ENCODE results near the gene RPS15. TPM values are rescaled to one million over a fixed set of nuclear protein-coding genes. Genes with fewer than 3 reads are reported as not detected.
"Not testable (repeated sequence)": the region's sequence is repeated elsewhere in the genome, so short reads cannot be mapped to it uniquely, and the experiment has no call there.

The RPS15 gene
- total RNA-seq, 4 donors from 2014 or later = 1,297 to 2,978 (median 2,171) TPM

GRCh38 chr19:1417145-1417544 lies 21.1 kb upstream of the RPS15 start:
- no peak overlapping the region for H3K4me3 ChIP-seq
- peak overlapping the region in 3 of 4 donors; percentile 21 to 84 (median 72) for H3K27ac ChIP-seq (replicated peaks in 1 of 4)
- H3K4me1 ChIP-seq = peaks cover 60 to 69% (median 65%) of the 10 kb centered on the region in 4 donors
- H3K9me3 ChIP-seq = no peaks in the 10 kb centered on the region
- peaks cover 7 to 69% (median 52%) of the 10 kb centered on the region in 4 donors for H3K36me3 ChIP-seq
- no peaks in the 10 kb centered on the region for H3K27me3 ChIP-seq
- no peak for DNase-seq (ENCODE audit: extremely low spot score)
- WGBS = 84% methylated on average over 18 of the region's 21 CpGs
- no peak for TF ChIP-seq POLR2A (IDR thresholded peaks at IDR 0.05; ENCODE audit: low read depth)
- TF ChIP-seq EP300 (IDR thresholded peaks at IDR 0.05) = no peak
- no peak for TF ChIP-seq POLR2AphosphoS5 (IDR thresholded peaks at IDR 0.05)
- intact Hi-C loops (cut with DNase I) = no loop called here

- Histone ChIP-seq H3K4me1 (peaks cover 54 to 61% (median 58%) of the 10 kb centered on the region in 4 donors), H3K4me3 (no peak overlapping the region), H3K27ac (replicated peaks in 1 of 4) (peak overlapping the region in 2 of 4 donors; percentile 72 to 84), H3K36me3 (peaks cover 14 to 71% (median 58%) of the 10 kb centered on the region in 4 donors), H3K27me3 (no peaks in the 10 kb centered on the region), H3K9me3 (no peaks in the 10 kb centered on the region)
- TF ChIP-seq CTCF (IDR thresholded peaks at IDR 0.05) = no peak
- TF ChIP-seq POLR2AphosphoS5 (IDR thresholded peaks at IDR 0.05) = no peak
- DNase-seq (ENCODE audit: extremely low spot score) = no peak
- 82% methylated on average over 24 of the region's 30 CpGs for WGBS
- intact Hi-C loops (cut with DNase I) = no loop called here
Measured at GRCh38 chr19:1417681-1418495, 20.3 kb upstream of the RPS15 start.

- WGBS = 82% methylated on average over 13 of the region's 13 CpGs
Measured at GRCh38 chr19:1418496-1418775, 19.8 kb upstream of the RPS15 start.

GRCh38 chr19:1418951-1419738 lies 19.1 kb upstream of the RPS15 start:
- H3K4me1 ChIP-seq = peaks cover 44 to 49% (median 47%) of the 10 kb centered on the region in 4 donors
- 89% methylated on average over 18 of the region's 21 CpGs for WGBS
- H3K9me3 ChIP-seq = no peaks in the 10 kb centered on the region
- intact Hi-C loops (cut with DNase I) = no loop called here
- H3K36me3 ChIP-seq = peaks cover 24 to 76% (median 64%) of the 10 kb centered on the region in 4 donors
- DNase-seq (ENCODE audit: extremely low spot score) = no peak
- no peak overlapping the region for H3K27ac ChIP-seq (replicated peaks in 1 of 4)
- TF ChIP-seq POLR2A (IDR thresholded peaks at IDR 0.05; ENCODE audit: low read depth) (no peak), POLR2AphosphoS5 (IDR thresholded peaks at IDR 0.05) (no peak), EP300 (IDR thresholded peaks at IDR 0.05) (no peak), CTCF (IDR thresholded peaks at IDR 0.05) (no peak)
- H3K4me3 ChIP-seq = no peak overlapping the region
- no peaks in the 10 kb centered on the region for H3K27me3 ChIP-seq

More at GRCh38 chr19:1418496-1418775, 19.8 kb upstream of the RPS15 start:
- H3K27ac ChIP-seq (replicated peaks in 1 of 4) = peak overlapping the region in 1 of 4 donors; percentile 84
- intact Hi-C loops (cut with DNase I) = no loop called here
- H3K4me3 ChIP-seq = no peak overlapping the region
- H3K9me3 ChIP-seq = no peaks in the 10 kb centered on the region
- DNase-seq (ENCODE audit: extremely low spot score) = no peak
- H3K36me3 ChIP-seq = peaks cover 19 to 71% (median 59%) of the 10 kb centered on the region in 4 donors
- peaks cover 50 to 56% (median 52%) of the 10 kb centered on the region in 4 donors for H3K4me1 ChIP-seq
- no peak for TF ChIP-seq POLR2AphosphoS5 (IDR thresholded peaks at IDR 0.05)
- TF ChIP-seq EP300 (IDR thresholded peaks at IDR 0.05) = no peak
- no peak for TF ChIP-seq CTCF (IDR thresholded peaks at IDR 0.05)
- no peak for TF ChIP-seq POLR2A (IDR thresholded peaks at IDR 0.05; ENCODE audit: low read depth)
- no peaks in the 10 kb centered on the region for H3K27me3 ChIP-seq

- Histone ChIP-seq H3K36me3 (peaks cover 26 to 86% (median 73%) of the 10 kb centered on the region in 4 donors), H3K4me1 (peaks cover 39 to 42% (median 41%) of the 10 kb centered on the region in 4 donors)
- DNase-seq (ENCODE audit: extremely low spot score); intact Hi-C loops (cut with DNase I); H3K4me3 ChIP-seq; H3K27me3 ChIP-seq; H3K27ac ChIP-seq (replicated peaks in 1 of 4); H3K9me3 ChIP-seq: not testable (repeated sequence)
- 97% methylated on average over 13 of the region's 43 CpGs for WGBS
Measured at GRCh38 chr19:1420085-1420484, 18.1 kb upstream of the RPS15 start.

All from esophagus muscularis mucosa (tissue), 4 donors.